D721Med (cell line): Measurements from ENCODE around the gene SNCA.

Experiments used
- DNase-seq: peaks from one replicate; pipeline ENCODE4 v3.0.0; 2011; ENCODE audit warnings: low spot score; ENCODE audit not compliant: insufficient read length
- FAIRE-seq: peaks from 2 replicates; lab custom pipeline; 2011; peaks lifted over from hg19 to GRCh38; lab: Jason Lieb, UNC
- TF ChIP-seq, protein P1 (sequence below): IDR thresholded peaks from 2 replicates; pipeline ENCODE4 v1.5.1; 2012; ENCODE audit warnings: mild to moderate bottlenecking, control low read depth; ENCODE audit not compliant: insufficient read depth; ENCODE audit errors: missing control alignments

The SNCA gene

DNA sequence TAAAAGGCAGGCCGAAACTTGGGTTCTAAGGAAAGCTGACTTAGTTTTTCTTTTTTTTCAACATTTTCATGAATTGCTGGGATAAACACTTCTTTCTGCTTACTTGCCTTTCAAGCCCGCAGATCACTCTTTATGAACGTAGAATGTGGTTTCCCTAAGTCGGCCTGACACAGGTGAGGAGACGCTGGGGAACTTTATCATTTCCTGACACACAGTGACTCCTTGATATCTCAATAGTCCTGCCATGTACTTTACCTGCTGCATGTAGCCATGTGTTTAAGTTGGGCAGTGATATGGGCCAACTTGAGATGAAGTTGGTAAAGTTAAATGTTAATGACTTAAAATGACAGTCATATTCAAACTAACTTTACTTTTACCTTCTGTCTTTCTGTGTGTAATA, 26.6 kb upstream of the SNCA start:
- DNase-seq, result no peak
- TF ChIP-seq, protein P1, sequence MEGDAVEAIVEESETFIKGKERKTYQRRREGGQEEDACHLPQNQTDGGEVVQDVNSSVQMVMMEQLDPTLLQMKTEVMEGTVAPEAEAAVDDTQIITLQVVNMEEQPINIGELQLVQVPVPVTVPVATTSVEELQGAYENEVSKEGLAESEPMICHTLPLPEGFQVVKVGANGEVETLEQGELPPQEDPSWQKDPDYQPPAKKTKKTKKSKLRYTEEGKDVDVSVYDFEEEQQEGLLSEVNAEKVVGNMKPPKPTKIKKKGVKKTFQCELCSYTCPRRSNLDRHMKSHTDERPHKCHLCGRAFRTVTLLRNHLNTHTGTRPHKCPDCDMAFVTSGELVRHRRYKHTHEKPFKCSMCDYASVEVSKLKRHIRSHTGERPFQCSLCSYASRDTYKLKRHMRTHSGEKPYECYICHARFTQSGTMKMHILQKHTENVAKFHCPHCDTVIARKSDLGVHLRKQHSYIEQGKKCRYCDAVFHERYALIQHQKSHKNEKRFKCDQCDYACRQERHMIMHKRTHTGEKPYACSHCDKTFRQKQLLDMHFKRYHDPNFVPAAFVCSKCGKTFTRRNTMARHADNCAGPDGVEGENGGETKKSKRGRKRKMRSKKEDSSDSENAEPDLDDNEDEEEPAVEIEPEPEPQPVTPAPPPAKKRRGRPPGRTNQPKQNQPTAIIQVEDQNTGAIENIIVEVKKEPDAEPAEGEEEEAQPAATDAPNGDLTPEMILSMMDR, result no peak
- no peak for FAIRE-seq

DNA sequence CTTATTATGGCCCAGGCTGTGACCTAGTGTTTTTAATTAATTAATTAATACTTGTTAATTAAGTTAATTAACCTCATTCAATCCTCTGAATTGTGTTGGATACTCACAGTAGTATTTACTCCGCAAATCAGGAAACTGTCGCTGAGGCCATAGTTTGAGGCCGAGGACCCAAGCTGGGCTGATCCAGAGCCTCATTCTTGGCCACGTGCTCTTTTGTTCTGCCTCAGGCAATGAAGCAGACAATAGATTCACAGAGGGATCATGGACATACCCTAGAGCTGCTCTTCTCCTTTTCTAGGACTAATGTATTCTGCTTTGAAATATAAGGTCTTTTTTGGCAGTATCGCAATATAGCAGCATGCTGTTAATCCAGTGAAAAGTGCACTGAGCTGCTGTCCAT, 24.0 kb upstream of the SNCA start:
- FAIRE-seq (no peak), DNase-seq (no peak)
- TF ChIP-seq, protein P1, result no peak

DNA sequence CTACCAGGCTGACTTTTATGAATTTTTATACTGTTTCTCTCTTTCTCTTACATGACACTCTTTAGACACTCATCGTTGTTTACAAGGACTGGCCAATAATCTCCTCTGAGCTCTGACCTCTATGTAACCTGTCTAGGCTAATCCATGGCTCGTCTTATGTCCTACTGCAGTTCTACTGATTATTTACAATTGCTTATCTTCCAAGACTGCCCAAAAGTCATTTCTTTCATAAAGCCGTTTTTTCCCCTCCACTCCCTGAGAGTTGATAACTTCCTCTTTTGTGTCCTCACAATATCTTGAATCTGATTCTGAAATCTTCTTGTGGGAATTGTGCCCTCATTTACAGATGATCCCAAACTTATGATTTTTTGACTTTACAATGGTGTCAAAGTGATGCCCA, 18.3 kb upstream of the SNCA start:
- FAIRE-seq, result no peak
- TF ChIP-seq, protein P1, result no peak
- no peak for DNase-seq

DNA sequence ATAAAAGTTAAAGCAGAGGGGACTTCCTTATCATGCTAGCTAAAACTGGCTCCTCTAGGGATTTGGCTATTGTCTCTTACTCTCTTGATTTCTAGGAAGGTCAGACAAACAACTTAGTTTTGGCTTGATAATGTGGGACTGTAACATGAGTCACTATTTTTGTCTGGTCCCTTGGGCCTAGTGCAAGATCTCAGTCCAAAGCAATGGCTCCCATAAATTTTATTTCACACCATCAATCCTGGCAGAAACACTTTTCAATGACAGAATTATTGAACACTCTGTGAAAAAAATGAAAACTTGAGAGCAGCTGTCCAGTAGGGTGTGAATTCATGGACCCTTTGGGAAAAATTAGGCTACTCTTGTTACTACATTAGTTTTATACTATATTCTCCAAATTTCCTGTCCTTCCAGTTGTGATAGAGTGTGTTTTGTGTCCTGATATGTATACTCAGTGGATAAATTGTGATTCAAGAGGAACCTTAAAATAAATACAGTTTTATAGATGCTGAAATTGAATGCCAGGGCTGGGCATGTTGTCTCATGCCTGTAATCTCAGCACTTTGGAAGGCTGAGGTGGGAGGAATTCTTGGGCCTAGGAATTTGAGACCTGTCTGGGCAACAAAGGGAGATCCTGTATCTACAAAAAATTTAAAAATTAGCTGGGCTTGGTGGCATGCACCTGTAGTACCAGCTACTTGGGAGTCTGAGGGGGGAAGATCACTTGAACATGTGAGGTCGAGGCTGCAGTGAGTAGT, 10.8 kb upstream of the SNCA start:
- DNase-seq (no peak), FAIRE-seq (no peak)
- TF ChIP-seq, protein P1, result no peak

DNA sequence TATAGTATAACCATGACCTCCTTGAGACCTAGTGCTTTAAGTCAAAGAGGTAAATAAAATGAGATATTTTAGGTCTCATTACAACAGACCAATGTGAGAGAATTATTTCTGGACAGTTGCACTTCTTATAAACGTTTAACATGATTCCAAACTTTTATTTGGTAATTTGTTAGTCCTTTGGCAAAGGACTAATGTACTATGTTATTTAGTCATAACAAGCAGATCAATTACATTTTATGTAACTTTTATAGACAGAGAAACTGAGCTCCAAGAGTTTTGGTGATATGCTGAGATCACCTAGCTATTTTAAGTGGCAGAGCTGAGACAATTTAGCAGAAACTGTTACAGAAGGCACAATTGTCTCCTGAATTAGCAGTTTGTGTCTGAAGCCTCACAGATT, 2.6 kb upstream of the SNCA start:
- FAIRE-seq, result no peak
- DNase-seq, result no peak
- TF ChIP-seq, protein P1, result no peak

DNA sequence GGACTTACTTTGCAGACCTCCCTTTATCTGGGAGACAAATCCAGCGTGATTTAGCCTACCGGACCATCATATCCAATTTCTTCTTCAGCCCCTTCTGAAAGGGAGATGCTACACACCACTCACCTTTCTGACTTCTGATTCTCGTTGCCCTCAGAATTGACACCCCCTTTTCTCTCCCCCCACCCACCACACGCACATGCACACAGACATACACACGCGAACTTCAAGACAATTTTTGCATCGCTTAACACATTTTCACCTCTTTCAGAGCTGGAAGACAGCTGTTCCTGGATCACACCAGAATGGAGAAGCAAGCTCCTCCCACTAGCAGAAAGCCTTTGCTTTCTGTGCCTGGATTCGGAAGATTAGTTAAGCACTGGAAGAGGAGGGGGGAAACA, 1.0 kb upstream of the SNCA start:
- DNase-seq, result no peak
- FAIRE-seq, result no peak

More for the DNA sequence above, 1.0 kb upstream of the SNCA start:
- TF ChIP-seq, protein P1, result no peak
